Activated CD4-positive, alpha-beta T cell treated with anti-CD3 and anti-CD28 coated beads, Interleukin-2, amount 50 U/mL, for 1 hour (primary cell): Measurements from ENCODE around the gene HACD2.
"Not testable (repeated sequence)": the region's sequence is repeated elsewhere in the genome, so short reads cannot be mapped to it uniquely, and the experiment has no call there.

ENCODE experiments used
- DNase-seq: peaks from one replicate; pipeline ENCODE4 v3.0.0-alpha.2; 2020

The HACD2 gene

DNA sequence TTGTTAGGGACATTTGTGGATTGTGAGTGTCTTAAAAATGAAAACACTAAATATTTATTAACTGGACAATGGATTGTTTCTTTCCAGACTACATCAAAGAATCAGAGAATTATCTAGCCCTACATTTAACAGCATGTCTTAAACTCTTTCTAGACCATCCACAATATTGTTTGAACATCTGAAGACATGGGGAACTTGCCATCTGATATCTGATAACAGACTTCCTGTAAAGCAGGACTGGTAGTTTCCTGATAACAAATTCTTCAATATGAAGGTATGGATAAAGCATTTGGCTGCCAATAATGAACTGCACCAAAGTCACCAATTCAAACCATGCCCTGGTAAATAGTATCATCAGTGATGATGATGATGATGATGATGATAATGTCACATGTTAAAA is 26.2 kb upstream of the HACD2 start:
- DNase-seq = no peak

DNA sequence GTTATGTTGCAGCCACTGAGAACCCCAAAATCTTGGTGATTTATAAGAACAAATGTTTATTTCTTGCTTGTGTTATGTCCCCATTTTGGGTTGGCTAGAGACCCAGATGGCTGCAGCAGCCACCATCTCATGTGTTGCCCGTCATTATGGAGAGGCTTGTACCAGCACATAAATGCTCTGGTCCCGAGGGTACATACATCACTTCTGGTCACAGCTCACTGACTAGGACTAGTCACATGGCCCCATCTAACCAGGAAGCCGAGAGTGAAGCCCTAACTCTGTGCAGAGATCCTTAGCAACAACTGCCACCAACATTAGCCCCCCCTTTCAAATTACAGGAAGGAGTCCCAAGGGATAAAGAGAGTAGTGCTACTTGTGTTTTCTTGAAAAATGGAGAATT is 25.5 kb upstream of the HACD2 start:
- DNase-seq = no peak

GRCh38 chr3:123609063-123609462 is 24.2 kb upstream of the HACD2 start:
- DNase-seq = no peak

DNA sequence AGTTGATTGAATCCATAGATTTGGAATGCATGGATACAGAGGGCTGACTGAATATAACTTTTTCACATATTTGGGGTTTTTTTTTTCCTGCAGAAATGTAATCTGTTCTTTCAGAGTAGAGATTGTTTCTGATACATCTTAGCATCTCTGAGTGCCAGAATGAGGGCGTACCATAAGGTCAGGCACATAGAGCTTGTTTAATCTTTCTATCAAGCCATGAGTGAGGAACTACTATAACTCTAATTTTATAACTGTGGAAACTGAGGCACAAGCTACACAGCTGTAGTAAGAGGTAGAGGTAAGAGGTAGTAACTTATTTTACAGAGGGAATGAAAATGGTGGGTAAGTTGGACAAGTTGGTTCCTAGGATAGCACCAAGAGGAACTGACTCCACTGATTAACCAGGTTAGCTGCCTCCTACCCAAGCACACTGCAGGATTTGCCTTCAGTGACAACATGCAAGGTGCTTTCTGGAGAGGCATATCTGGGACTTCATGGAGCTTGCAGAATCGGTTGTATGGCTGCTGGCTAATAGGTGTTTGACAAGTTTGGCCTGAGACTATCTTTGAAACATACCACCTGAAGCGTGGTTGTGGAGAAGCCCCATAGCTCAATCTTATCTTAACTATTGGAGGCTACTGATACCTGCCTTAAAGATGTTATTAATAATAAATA is 23.5 kb upstream of the HACD2 start:
- no peak for DNase-seq

DNA sequence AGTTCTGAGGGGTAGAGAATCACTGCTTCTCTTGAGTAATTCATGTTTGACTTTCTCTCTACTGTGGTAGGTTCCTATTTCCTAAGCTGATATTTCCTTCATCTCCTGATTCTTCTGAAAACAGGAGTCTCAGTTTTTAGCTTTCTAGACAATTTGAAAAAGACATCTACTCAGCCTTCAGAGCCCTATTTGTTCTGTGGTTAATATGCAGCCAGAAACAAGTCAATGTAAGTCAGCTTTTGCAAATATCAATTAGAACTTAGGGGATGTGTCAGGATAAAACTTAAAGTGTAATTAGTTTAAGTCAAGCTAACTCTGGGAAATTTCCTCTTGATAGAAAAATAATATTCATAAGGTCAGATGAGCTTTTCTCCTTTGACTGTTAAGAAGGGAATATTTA is 21.7 kb upstream of the HACD2 start:
- no peak for DNase-seq

DNA sequence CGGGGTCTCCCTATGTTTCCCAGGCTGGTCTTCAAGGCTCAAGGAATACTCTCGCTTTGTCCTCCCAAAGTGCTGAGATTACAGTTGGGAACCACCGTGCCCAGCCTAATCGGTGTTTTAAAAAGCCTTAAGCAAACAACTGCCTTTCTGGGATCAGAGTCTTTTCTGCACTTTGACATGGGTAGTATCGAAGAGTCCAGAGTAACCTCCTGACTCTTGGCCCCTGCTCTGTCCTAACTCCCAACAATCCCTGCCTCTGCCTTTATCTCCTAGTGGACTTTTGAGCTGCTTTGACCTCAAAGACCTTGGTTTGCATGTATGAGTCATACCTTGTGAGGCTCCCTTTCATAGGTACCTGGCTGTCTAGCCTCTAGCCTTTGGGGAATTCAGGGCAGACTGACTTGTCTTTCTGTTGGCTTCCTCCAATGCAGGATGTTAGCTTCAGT is 21.0 kb upstream of the HACD2 start:
- no peak for DNase-seq

DNA sequence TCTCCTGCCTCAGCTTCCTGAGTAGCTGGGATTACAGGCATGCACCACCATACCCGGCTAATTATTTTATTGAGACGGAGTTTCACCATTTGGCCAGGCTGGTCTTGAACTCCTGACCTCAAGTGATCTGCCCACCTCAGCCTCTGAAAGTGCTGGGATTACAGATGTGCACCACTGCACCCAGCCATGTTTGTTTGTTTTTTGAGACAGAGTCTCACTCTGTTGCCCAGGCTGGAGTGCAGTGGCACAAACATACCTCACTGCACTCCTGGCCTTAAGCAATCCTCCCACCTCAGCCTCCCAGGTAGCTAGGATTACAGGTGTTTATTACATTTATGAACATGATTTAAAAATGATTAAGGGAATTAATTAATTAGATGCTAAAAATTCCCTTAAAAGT is 18.3 kb upstream of the HACD2 start:
- DNase-seq = not testable (repeated sequence)

GRCh38 chr3:123602325-123602724 is 17.5 kb upstream of the HACD2 start:
- no peak for DNase-seq

DNA sequence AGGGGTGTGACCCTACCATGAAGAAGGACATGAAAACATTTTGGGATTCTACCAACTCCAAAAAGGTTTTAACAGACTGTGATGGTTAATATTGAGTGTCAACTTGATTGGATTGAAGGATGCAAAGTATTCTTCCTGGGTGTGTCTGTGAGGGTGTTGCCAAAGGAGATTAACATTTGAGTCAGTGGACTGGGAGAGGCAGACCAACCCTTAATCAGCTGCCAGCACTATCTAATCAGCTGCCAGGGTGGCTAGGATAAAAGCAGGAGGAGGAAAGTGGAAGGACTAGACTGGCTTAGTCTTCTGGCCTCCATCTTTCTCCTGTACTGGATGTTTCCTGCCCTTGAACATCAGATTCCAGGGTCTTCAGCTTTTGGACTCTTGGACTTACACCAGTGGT is 16.0 kb upstream of the HACD2 start:
- not testable (repeated sequence) for DNase-seq

- no peak for DNase-seq
Measured at GRCh38 chr3:123597561-123597960, 12.7 kb upstream of the HACD2 start.

DNA sequence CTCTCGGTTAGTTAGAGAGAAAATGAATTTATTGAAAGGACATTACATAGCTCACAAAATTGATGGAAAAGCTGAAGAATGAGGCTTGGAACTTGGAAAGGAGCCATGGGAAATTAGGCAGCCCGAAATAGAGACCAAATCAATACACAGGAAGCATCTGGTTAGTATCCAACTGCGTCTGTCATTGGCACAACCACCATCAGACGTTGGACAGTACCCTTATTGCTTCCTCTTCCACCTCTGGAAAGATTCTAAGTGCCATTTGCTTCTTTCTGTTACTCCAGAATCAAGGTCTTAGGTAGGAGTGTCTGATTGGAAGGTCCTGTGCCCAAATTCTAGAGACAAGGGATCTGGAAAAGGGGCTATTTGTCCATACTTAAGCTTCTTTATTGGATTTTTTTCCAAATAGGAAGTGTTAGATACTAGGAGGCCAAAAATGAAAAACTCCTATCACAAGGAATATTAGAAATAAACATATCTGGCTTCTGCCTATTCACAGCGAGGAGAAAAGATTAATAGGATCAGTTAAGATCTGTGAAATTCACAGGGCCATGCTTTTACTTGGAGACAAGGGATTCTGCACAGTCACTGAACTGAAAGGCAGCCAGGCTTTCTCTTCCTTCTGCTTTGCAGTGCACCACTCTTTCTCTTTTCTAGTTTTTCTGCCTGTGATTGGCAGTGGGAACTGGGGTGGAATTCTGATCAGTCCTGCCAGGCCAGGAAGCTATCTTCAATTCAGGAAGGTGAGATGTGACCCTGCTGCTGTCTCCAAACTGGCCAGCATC is 10.7 kb upstream of the HACD2 start:
- no peak for DNase-seq

GRCh38 chr3:123593381-123593780 is 8.5 kb upstream of the HACD2 start:
- no peak for DNase-seq

DNA sequence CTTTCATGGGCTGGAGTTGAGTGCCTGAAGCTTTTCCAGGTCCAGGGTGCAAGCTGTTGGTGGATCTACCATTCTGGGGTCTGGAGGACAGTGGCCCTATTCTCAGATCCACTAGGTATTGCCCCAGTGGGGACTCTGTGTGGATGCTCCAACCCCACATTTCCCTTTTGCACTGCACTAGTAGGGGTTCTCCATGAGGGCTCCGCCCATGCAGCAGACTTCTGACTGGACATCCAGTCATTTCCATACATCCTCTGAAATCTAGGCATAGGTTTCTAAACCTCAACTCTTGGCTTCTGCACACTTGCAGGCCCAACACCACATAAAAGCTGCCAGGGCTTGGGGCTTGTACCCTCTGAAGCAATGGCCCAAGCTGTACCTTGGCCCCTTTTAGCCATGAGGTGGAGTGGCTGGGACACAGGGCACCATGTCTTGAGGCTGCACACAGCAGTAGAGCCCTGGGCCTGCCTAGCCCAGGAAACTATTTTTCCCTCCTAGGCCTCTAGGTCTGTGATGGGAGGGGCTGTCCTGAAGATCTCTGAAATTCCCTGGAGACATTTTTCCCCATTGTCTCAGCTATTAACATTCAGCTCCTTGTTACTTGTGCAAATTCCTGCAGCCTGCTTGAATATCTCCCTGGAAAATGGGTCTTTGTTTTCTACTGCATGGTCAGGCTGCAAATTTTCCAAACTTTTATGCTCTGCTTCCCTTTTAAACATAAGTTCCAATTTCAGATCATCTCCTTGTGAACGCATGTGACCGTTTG is 6.0 kb upstream of the HACD2 start:
- DNase-seq = no peak

DNA sequence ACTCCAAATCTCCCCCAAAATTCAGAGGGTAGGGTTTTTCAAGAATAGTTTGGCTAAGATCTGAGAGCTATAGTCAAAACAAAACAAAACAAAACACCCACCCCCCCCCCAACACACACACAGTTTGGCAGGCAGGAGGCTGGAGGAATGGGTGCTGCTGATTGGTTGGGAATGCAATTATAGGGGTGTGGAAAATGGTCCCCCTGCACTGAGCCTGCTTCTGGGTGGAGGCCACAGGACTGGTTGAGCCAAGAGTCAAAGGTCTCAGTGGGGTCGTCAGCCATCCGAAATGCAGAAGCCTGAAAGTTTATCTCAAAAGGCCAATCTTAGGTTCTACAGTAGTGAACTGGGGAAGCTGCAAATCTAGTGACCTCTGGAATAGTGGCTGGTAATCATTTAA is 2.5 kb upstream of the HACD2 start:
- DNase-seq = no peak

- no peak for DNase-seq
Measured at GRCh38 chr3:123586968-123587367, 2.1 kb upstream of the HACD2 start.

DNA sequence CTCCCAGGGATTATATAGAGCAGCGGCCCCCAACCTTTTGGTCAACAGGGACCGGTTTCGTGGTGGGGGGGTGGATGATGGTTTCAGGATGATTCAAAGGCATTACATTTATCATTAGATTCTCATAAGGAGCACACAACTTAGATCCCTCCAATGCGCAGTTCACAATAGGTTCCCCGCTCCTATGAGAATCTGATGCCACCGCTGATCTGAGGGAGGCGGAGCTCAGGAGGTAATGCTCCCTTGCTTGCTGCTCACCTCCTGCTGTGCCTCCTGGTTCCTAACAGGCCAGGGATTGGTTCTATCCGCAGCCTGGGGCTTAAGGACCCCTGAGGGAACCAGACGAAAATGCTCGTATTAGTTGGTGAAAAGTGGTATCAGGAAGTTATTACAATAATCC is 1.3 kb upstream of the HACD2 start:
- peak; percentile 14 for DNase-seq

DNA sequence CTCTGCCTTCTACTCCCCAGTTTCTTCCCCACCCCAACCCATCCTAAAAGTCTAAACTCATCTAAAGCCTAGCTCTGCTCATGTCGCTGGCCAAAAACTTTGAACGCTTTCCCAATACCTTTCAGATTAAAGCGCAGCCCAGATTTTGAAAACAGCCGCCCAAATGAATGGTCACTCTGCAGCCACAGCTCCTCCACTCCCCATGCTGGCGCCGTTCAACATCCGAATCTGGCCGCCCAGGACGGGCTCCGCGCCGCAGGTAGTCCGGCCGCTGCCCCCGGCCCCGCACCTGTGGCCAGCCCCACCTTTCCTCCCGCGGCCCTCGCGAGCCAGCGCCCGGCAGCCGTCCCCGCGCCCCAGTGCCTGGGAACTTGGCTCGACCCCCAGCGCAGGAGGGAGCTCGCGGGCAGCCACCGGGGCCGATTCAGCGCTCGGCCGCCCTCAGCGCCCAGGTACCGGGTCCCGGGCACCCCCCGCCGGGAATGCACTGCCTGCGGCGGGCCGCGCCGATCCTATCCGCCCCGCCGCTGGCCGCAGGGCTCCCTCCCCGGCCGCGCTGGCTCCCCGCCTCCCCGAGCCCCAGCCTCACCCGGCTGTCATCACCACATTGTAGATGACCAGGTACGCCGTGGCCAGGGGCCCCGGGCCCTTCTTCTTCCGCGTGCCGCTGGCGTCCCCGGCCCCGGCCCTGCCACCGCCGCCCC is 417 bp downstream of the HACD2 start:
- DNase-seq = no peak

- DNase-seq = no peak
Measured at GRCh38 chr3:123583561-123583960, 1.3 kb downstream of the HACD2 start.

DNA sequence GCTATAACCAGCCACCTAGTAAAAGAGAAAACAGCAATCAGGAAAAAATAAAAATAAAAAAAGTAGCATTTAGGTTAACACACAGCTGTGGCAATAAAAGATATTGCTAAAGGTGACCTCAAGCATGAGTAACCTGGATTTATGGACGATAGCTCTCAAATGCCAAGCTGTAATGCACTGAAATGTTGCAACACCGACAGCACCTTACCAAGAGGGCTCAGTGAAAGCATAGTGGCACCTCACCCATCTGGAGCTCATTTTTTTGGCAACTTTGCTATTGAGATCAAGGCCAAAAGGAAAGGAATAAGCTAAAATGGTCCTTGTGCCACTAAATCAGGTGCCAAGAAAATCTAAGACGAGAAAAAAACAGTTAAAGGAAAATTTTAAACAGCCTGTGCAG is 2.5 kb downstream of the HACD2 start:
- no peak for DNase-seq

DNA sequence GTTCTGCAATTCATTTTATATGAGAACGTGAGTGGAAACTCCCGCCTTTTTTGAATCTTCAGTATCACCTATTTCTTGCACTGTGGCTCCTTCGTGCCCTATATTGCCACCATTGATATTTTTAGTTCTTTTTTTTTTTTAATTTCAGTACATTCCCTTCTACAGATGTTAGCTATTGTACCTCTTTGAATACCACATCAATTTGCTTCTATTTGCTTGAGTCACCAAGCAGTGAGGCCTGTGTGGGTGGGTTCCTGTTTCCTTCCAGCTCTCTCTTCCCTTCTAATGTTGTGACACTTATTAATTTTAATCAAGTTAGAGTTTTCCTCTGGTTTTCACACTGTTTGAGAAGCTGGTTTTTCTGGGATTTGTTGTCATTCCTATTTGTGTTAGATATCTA is 8.7 kb downstream of the HACD2 start:
- DNase-seq = no peak

GRCh38 chr3:123571973-123572365 is 12.9 kb downstream of the HACD2 start:
- no peak for DNase-seq

- no peak for DNase-seq
Measured at GRCh38 chr3:123571264-123571972, 13.4 kb downstream of the HACD2 start.

- no peak for DNase-seq
Measured at GRCh38 chr3:123568875-123569274, 16.0 kb downstream of the HACD2 start.
